Measurements from ENCODE around the gene NUP210L. TPM values are rescaled to one million over a fixed set of nuclear protein-coding genes. Genes with fewer than 3 reads are reported as not detected.

Gene NUP210L
- total and polyA plus RNA-seq, 9 of the 15 experiments (the other 6 are each of a cell fraction or from before 2014, with no cell fraction given) = 0.01 to 0.04 TPM; not detected in 7

DNA sequence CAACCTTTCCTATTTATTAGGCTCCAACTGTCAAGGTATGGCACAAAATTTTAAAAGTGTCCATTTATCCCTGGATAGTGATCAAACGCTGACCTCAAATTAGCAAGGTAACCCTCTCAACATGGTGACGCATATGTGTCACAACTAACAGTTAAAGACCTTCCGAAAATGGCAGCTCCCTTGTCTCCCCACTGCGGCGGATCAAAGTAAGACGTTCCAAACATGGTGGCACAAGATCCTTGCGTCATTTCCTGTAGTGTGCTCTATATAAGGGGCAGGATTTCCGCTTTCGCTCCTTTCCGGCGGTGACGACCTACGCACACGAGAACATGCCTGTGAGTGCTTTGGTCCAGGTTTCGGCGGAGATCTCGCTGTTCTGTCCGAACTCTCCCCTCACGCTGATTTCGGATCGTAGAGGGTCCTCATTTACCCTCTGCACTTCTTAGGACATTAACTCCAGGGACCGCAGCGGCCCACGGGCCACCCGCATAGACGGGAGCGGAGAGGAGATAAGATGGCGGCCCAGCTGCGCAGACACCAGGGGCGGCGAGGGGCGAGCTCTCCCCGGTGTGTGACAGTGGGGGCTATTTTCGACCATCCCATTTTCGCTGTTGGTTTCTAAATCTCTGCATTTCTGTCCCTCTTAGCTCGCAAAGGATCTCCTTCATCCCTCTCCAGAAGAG lies 164.3 kb downstream of the NUP210L start, which contains the start of gene RPS27 (continued):
- TF ChIP-seq, protein P1, sequence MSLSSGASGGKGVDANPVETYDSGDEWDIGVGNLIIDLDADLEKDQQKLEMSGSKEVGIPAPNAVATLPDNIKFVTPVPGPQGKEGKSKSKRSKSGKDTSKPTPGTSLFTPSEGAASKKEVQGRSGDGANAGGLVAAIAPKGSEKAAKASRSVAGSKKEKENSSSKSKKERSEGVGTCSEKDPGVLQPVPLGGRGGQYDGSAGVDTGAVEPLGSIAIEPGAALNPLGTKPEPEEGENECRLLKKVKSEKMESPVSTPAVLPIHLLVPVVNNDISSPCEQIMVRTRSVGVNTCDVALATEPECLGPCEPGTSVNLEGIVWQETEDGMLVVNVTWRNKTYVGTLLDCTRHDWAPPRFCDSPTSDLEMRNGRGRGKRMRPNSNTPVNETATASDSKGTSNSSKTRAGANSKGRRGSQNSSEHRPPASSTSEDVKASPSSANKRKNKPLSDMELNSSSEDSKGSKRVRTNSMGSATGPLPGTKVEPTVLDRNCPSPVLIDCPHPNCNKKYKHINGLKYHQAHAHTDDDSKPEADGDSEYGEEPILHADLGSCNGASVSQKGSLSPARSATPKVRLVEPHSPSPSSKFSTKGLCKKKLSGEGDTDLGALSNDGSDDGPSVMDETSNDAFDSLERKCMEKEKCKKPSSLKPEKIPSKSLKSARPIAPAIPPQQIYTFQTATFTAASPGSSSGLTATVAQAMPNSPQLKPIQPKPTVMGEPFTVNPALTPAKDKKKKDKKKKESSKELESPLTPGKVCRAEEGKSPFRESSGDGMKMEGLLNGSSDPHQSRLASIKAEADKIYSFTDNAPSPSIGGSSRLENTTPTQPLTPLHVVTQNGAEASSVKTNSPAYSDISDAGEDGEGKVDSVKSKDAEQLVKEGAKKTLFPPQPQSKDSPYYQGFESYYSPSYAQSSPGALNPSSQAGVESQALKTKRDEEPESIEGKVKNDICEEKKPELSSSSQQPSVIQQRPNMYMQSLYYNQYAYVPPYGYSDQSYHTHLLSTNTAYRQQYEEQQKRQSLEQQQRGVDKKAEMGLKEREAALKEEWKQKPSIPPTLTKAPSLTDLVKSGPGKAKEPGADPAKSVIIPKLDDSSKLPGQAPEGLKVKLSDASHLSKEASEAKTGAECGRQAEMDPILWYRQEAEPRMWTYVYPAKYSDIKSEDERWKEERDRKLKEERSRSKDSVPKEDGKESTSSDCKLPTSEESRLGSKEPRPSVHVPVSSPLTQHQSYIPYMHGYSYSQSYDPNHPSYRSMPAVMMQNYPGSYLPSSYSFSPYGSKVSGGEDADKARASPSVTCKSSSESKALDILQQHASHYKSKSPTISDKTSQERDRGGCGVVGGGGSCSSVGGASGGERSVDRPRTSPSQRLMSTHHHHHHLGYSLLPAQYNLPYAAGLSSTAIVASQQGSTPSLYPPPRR (CRISPR knock-in tag; IDR thresholded peaks at IDR 0.05; ENCODE audit: borderline replicate concordance) = no peak; the same call in 1 of the 2 replicates
- no peak; the same call in 1 of the 2 replicates for TF ChIP-seq IRF1 (CRISPR knock-in tag; IDR thresholded peaks at IDR 0.05; ENCODE audit: borderline replicate concordance)
- TF ChIP-seq, protein P2, sequence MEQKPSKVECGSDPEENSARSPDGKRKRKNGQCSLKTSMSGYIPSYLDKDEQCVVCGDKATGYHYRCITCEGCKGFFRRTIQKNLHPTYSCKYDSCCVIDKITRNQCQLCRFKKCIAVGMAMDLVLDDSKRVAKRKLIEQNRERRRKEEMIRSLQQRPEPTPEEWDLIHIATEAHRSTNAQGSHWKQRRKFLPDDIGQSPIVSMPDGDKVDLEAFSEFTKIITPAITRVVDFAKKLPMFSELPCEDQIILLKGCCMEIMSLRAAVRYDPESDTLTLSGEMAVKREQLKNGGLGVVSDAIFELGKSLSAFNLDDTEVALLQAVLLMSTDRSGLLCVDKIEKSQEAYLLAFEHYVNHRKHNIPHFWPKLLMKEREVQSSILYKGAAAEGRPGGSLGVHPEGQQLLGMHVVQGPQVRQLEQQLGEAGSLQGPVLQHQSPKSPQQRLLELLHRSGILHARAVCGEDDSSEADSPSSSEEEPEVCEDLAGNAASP (IDR thresholded peaks at IDR 0.05) = no peak
- peak; percentile 55; the same call in 1 of the 2 replicates for TF ChIP-seq BCOR (IDR thresholded peaks at IDR 0.05)
- TF ChIP-seq EWSR1 (IDR thresholded peaks at IDR 0.05; ENCODE audit: borderline replicate concordance, low read depth, partially characterized antibody) = no peak
- peak; percentile 86 for TF ChIP-seq TFAP4 (CRISPR knock-in tag; IDR thresholded peaks at IDR 0.05; ENCODE audit: borderline replicate concordance)
- TF ChIP-seq LCOR (CRISPR knock-in tag; IDR thresholded peaks at IDR 0.05) = peak; percentile 87
- 0 out of 2 replicates have a peak, but pooled peaks have one; percentile 21 for TF ChIP-seq CC2D1A (IDR thresholded peaks at IDR 0.05)
- TF ChIP-seq ELF1 (tag; IDR thresholded peaks at IDR 0.05) = peak; percentile 97
- no peak; the same call in 1 of the 2 replicates for TF ChIP-seq NR1H2 (CRISPR knock-in tag; IDR thresholded peaks at IDR 0.05)
- 0 out of 2 replicates have a peak, but pooled peaks have one; percentile 3 for TF ChIP-seq OTX1 (CRISPR knock-in tag; IDR thresholded peaks at IDR 0.05)
- no peak for TF ChIP-seq TCF15 (CRISPR knock-in tag; IDR thresholded peaks at IDR 0.05)
- no peak for TF ChIP-seq ESRRB (CRISPR knock-in tag; IDR thresholded peaks at IDR 0.05; ENCODE audit: borderline replicate concordance)
- TF ChIP-seq ZNF41 (CRISPR knock-in tag; conservative IDR thresholded peaks at IDR 0.05) = no peak
- 0 out of 2 replicates have a peak, but pooled peaks have one; percentile 31 for TF ChIP-seq TCFL5 (CRISPR knock-in tag; conservative IDR thresholded peaks at IDR 0.05)
- no peak for TF ChIP-seq ZNF384 (IDR thresholded peaks at IDR 0.05; ENCODE audit: low read depth, low read length)

All from K562 (cell line).